ENCODE results near the gene PRPSAP1.
"Not testable (repeated sequence)": the region's sequence is repeated elsewhere in the genome, so short reads cannot be mapped to it uniquely, and the experiment has no call there.

PRPSAP1 gene

GRCh38 chr17:76331083-76331482, 22.6 kb downstream of the PRPSAP1 start:
- Histone ChIP-seq H3K9ac (ENCODE audit: low read length) (no peak overlapping the region), H3K4me3 (ENCODE audit: low read length) (no peak overlapping the region), H3K27me3 (ENCODE audit: control insufficient read depth, insufficient read depth, low read length) (no peaks in the 10 kb centered on the region), H3K9me3 (ENCODE audit: control insufficient read depth, low read depth, low read length) (no peaks in the 10 kb centered on the region), H3K36me3 (ENCODE audit: control insufficient read depth, low read depth, low read length) (peaks cover 35% of the 10 kb centered on the region), H3K27ac (ENCODE audit: low read length) (no peak overlapping the region), H3K4me1 (ENCODE audit: control insufficient read depth, low read depth, low read length) (no peaks in the 10 kb centered on the region)

GRCh38 chr17:76329664-76330063, 24.1 kb downstream of the PRPSAP1 start:
- H3K27me3 ChIP-seq (ENCODE audit: control insufficient read depth, insufficient read depth, low read length), result no peaks in the 10 kb centered on the region
- H3K9ac ChIP-seq (ENCODE audit: low read length), result no peak overlapping the region
- H3K4me3 ChIP-seq (ENCODE audit: low read length), result no peak overlapping the region
- H3K4me1 ChIP-seq (ENCODE audit: control insufficient read depth, low read depth, low read length), result no peaks in the 10 kb centered on the region
- peaks cover 38% of the 10 kb centered on the region for H3K36me3 ChIP-seq (ENCODE audit: control insufficient read depth, low read depth, low read length)
- H3K27ac ChIP-seq (ENCODE audit: low read length), result no peak overlapping the region
- no peaks in the 10 kb centered on the region for H3K9me3 ChIP-seq (ENCODE audit: control insufficient read depth, low read depth, low read length)

GRCh38 chr17:76327696-76328095, 26.0 kb downstream of the PRPSAP1 start:
- no peak overlapping the region for H3K27ac ChIP-seq (ENCODE audit: low read length)
- H3K4me1 ChIP-seq (ENCODE audit: control insufficient read depth, low read depth, low read length), result no peaks in the 10 kb centered on the region
- no peak overlapping the region for H3K9ac ChIP-seq (ENCODE audit: low read length)
- H3K4me3 ChIP-seq (ENCODE audit: low read length), result no peak overlapping the region
- no peaks in the 10 kb centered on the region for H3K27me3 ChIP-seq (ENCODE audit: control insufficient read depth, insufficient read depth, low read length)
- H3K9me3 ChIP-seq (ENCODE audit: control insufficient read depth, low read depth, low read length), result no peaks in the 10 kb centered on the region
- H3K36me3 ChIP-seq (ENCODE audit: control insufficient read depth, low read depth, low read length), result peaks cover 44% of the 10 kb centered on the region

GRCh38 chr17:76326306-76326705, 27.4 kb downstream of the PRPSAP1 start:
- H3K9ac ChIP-seq (ENCODE audit: low read length), result no peak overlapping the region
- no peak overlapping the region for H3K4me3 ChIP-seq (ENCODE audit: low read length)
- no peak overlapping the region for H3K27ac ChIP-seq (ENCODE audit: low read length)
- no peaks in the 10 kb centered on the region for H3K9me3 ChIP-seq (ENCODE audit: control insufficient read depth, low read depth, low read length)
- H3K36me3 ChIP-seq (ENCODE audit: control insufficient read depth, low read depth, low read length), result peaks cover 51% of the 10 kb centered on the region
- H3K27me3 ChIP-seq (ENCODE audit: control insufficient read depth, insufficient read depth, low read length), result no peaks in the 10 kb centered on the region
- no peaks in the 10 kb centered on the region for H3K4me1 ChIP-seq (ENCODE audit: control insufficient read depth, low read depth, low read length)

GRCh38 chr17:76318586-76318985, 35.1 kb downstream of the PRPSAP1 start:
- H3K27me3 ChIP-seq (ENCODE audit: control insufficient read depth, insufficient read depth, low read length), result no peaks in the 10 kb centered on the region
- H3K9me3 ChIP-seq (ENCODE audit: control insufficient read depth, low read depth, low read length), result no peaks in the 10 kb centered on the region
- H3K4me1 ChIP-seq (ENCODE audit: control insufficient read depth, low read depth, low read length), result no peaks in the 10 kb centered on the region
- no peak overlapping the region for H3K9ac ChIP-seq (ENCODE audit: low read length)
- no peak overlapping the region for H3K4me3 ChIP-seq (ENCODE audit: low read length)
- peaks cover 21% of the 10 kb centered on the region for H3K36me3 ChIP-seq (ENCODE audit: control insufficient read depth, low read depth, low read length)
- no peak overlapping the region for H3K27ac ChIP-seq (ENCODE audit: low read length)

- Histone ChIP-seq H3K4me1 (ENCODE audit: control insufficient read depth, low read depth, low read length) (no peaks in the 10 kb centered on the region), H3K36me3 (ENCODE audit: control insufficient read depth, low read depth, low read length) (peaks cover 17% of the 10 kb centered on the region), H3K4me3 (ENCODE audit: low read length) (no peak overlapping the region), H3K9ac (ENCODE audit: low read length) (no peak overlapping the region), H3K27me3 (ENCODE audit: control insufficient read depth, insufficient read depth, low read length) (no peaks in the 10 kb centered on the region), H3K9me3 (ENCODE audit: control insufficient read depth, low read depth, low read length) (no peaks in the 10 kb centered on the region), H3K27ac (ENCODE audit: low read length) (no peak overlapping the region)
Observed at GRCh38 chr17:76317535-76317934, 36.2 kb downstream of the PRPSAP1 start.

- Histone ChIP-seq H3K27me3 (ENCODE audit: control insufficient read depth, insufficient read depth, low read length) (no peaks in the 10 kb centered on the region), H3K4me1 (ENCODE audit: control insufficient read depth, low read depth, low read length) (no peaks in the 10 kb centered on the region), H3K27ac (ENCODE audit: low read length) (no peak overlapping the region), H3K4me3 (ENCODE audit: low read length) (no peak overlapping the region), H3K9ac (ENCODE audit: low read length) (no peak overlapping the region), H3K9me3 (ENCODE audit: control insufficient read depth, low read depth, low read length) (no peaks in the 10 kb centered on the region), H3K36me3 (ENCODE audit: control insufficient read depth, low read depth, low read length) (peaks cover 15% of the 10 kb centered on the region)
Observed at GRCh38 chr17:76314392-76315227, 39.1 kb downstream of the PRPSAP1 start.

GRCh38 chr17:76312735-76313134, 41.0 kb downstream of the PRPSAP1 start:
- H3K9ac ChIP-seq (ENCODE audit: low read length), result no peak overlapping the region
- H3K4me1 ChIP-seq (ENCODE audit: control insufficient read depth, low read depth, low read length), result no peaks in the 10 kb centered on the region
- peaks cover 15% of the 10 kb centered on the region for H3K36me3 ChIP-seq (ENCODE audit: control insufficient read depth, low read depth, low read length)
- no peaks in the 10 kb centered on the region for H3K9me3 ChIP-seq (ENCODE audit: control insufficient read depth, low read depth, low read length)
- H3K27me3 ChIP-seq (ENCODE audit: control insufficient read depth, insufficient read depth, low read length), result no peaks in the 10 kb centered on the region
- no peak overlapping the region for H3K27ac ChIP-seq (ENCODE audit: low read length)
- H3K4me3 ChIP-seq (ENCODE audit: low read length), result no peak overlapping the region

GRCh38 chr17:76309461-76309860, 44.3 kb downstream of the PRPSAP1 start:
- no peaks in the 10 kb centered on the region for H3K27me3 ChIP-seq (ENCODE audit: control insufficient read depth, insufficient read depth, low read length)
- H3K36me3 ChIP-seq (ENCODE audit: control insufficient read depth, low read depth, low read length), result peaks cover 15% of the 10 kb centered on the region
- no peaks in the 10 kb centered on the region for H3K9me3 ChIP-seq (ENCODE audit: control insufficient read depth, low read depth, low read length)
- H3K9ac ChIP-seq (ENCODE audit: low read length), result no peak overlapping the region
- H3K4me1 ChIP-seq (ENCODE audit: control insufficient read depth, low read depth, low read length), result no peaks in the 10 kb centered on the region
- H3K4me3 ChIP-seq (ENCODE audit: low read length), result no peak overlapping the region
- H3K27ac ChIP-seq (ENCODE audit: low read length), result no peak overlapping the region

GRCh38 chr17:76307966-76308338, 45.8 kb downstream of the PRPSAP1 start, which contains the start of gene QRICH2:
QRICH2 (minus strand) TSS chr17:76308276; CDS start chr17:76307998, 278 bp downstream.
- Histone ChIP-seq H3K9me3 (ENCODE audit: control insufficient read depth, low read depth, low read length) (no peaks in the 10 kb centered on the region), H3K27me3 (ENCODE audit: control insufficient read depth, insufficient read depth, low read length) (no peaks in the 10 kb centered on the region), H3K4me3 (ENCODE audit: low read length) (no peak within 1 kb of the TSS), H3K9ac (ENCODE audit: low read length) (no peak within 1 kb of the TSS), H3K4me1 (ENCODE audit: control insufficient read depth, low read depth, low read length) (no peaks in the 10 kb centered on the region), H3K27ac (ENCODE audit: low read length) (no peak within 1 kb of the TSS), H3K36me3 (ENCODE audit: control insufficient read depth, low read depth, low read length) (peaks cover 10% of the 10 kb centered on the region)

- H3K9me3 ChIP-seq (ENCODE audit: control insufficient read depth, low read depth, low read length), result no peaks in the 10 kb centered on the region
- H3K4me1 ChIP-seq (ENCODE audit: control insufficient read depth, low read depth, low read length), result no peaks in the 10 kb centered on the region
- H3K4me3 ChIP-seq (ENCODE audit: low read length), result no peak overlapping the region
- H3K27me3 ChIP-seq (ENCODE audit: control insufficient read depth, insufficient read depth, low read length), result no peaks in the 10 kb centered on the region
- H3K9ac ChIP-seq (ENCODE audit: low read length), result no peak overlapping the region
- no peak overlapping the region for H3K27ac ChIP-seq (ENCODE audit: low read length)
- H3K36me3 ChIP-seq (ENCODE audit: control insufficient read depth, low read depth, low read length), result peaks cover 10% of the 10 kb centered on the region
Observed at GRCh38 chr17:76307299-76307965, 46.3 kb downstream of the PRPSAP1 start.

GRCh38 chr17:76305135-76305454, 48.6 kb downstream of the PRPSAP1 start:
- H3K4me3 ChIP-seq (ENCODE audit: low read length); H3K27me3 ChIP-seq (ENCODE audit: control insufficient read depth, insufficient read depth, low read length); H3K36me3 ChIP-seq (ENCODE audit: control insufficient read depth, low read depth, low read length); H3K27ac ChIP-seq (ENCODE audit: low read length); H3K4me1 ChIP-seq (ENCODE audit: control insufficient read depth, low read depth, low read length); H3K9ac ChIP-seq (ENCODE audit: low read length); H3K9me3 ChIP-seq (ENCODE audit: control insufficient read depth, low read depth, low read length): not testable (repeated sequence)

Measured in iPS-18a (cell line).